Neural cell (in vitro differentiated cells): ENCODE results near the gene TTC8. TPM values are rescaled to one million over a fixed set of nuclear protein-coding genes. Genes with fewer than 3 reads are reported as not detected.

Source experiments
- H2AFZ ChIP-seq: fragments of 200-600, 300-800 bp; sonication (generic), shearing (Covaris generic); 2 replicates; pipeline ENCODE4 v1.6.0; 2014; ENCODE audit warnings: low read depth, mild to moderate bottlenecking, antibody characterized with exemption, low read length, moderate library complexity
- H3F3A ChIP-seq: fragments of 200-600 bp; shearing (Covaris generic); 2 replicates; pipeline ENCODE4 v1.6.1; 2016; ENCODE audit warnings: mild to moderate bottlenecking, moderate library complexity, mixed read lengths, antibody characterized with exemption, low read length; ENCODE audit not compliant: insufficient read depth, poor library complexity, severe bottlenecking
- H3K27ac ChIP-seq: fragments of 200-600, 300-800 bp; sonication (generic), shearing (Covaris generic); 2 replicates; pipeline ENCODE4 v1.5.1; 2014; ENCODE audit warnings: mild to moderate bottlenecking, low read length, moderate library complexity
- H3K27me3 ChIP-seq: fragments of 300-800, 200-600 bp; sonication (generic), shearing (Covaris generic); 2 replicates; pipeline ENCODE4 v1.6.0; 2014; ENCODE audit warnings: mild to moderate bottlenecking, low read depth, low read length, moderate library complexity; ENCODE audit not compliant: insufficient read depth
- H3K36me3 ChIP-seq: fragments of 300-800, 200-600 bp; sonication (generic), shearing (Covaris generic); 2 replicates; pipeline ENCODE4 v1.5.1; 2014; ENCODE audit warnings: mild to moderate bottlenecking, antibody characterized with exemption, low read length, moderate library complexity; ENCODE audit not compliant: insufficient read depth
- H3K4me2 ChIP-seq: fragments of 300-800, 200-600 bp; sonication (generic), shearing (Covaris generic); 2 replicates; pipeline ENCODE4 v1.6.0; 2014; ENCODE audit warnings: mild to moderate bottlenecking, low read length
- H3K4me3 ChIP-seq: fragments of 300-800, 200-600 bp; sonication (generic), shearing (Covaris generic); 2 replicates; pipeline ENCODE4 v1.5.1; 2014; ENCODE audit warnings: mild to moderate bottlenecking, low read length, moderate library complexity
- H3K79me2 ChIP-seq: fragments of 200-600 bp; shearing (Covaris generic); replicated peaks from 2 replicates; pipeline ENCODE4 v1.6.0; 2014; ENCODE audit warnings: mild to moderate bottlenecking, low read length, moderate library complexity; ENCODE audit not compliant: insufficient read depth
- H3K9ac ChIP-seq: fragments of 300-800, 200-600 bp; sonication (generic), shearing (Covaris generic); 2 replicates; pipeline ENCODE4 v1.6.1; 2016; ENCODE audit warnings: mild to moderate bottlenecking, low read length, mixed read lengths
- H3K9me2 ChIP-seq: fragments of 200-600 bp; shearing (Covaris generic); 2 replicates; pipeline ENCODE4 v1.6.1; 2016; ENCODE audit warnings: mild to moderate bottlenecking, low read length, mixed read lengths; ENCODE audit not compliant: insufficient read depth
- H3K9me3 ChIP-seq: fragments of 200-600, 300-800 bp; sonication (generic), shearing (Covaris generic); 2 replicates; pipeline ENCODE4 v1.6.1; 2016; ENCODE audit warnings: mild to moderate bottlenecking, mixed run types, low read length, moderate library complexity, mixed read lengths
- H4K20me1 ChIP-seq: fragments of 200-600 bp; shearing (Covaris generic); 2 replicates; pipeline ENCODE4 v1.6.1; 2016; ENCODE audit warnings: mild to moderate bottlenecking, mixed run types; ENCODE audit not compliant: insufficient read depth
- CTCF ChIP-seq: fragments of 450-650 bp; IDR thresholded peaks from 2 replicates; pipeline ENCODE4 v1.5.1; 2014; ENCODE audit warnings: antibody characterized with exemption, mild to moderate bottlenecking, moderate library complexity; ENCODE audit not compliant: poor library complexity, severe bottlenecking
- EP300 ChIP-seq: fragments of 450-650 bp; conservative IDR thresholded peaks from 2 replicates; pipeline ENCODE4 v1.6.1; 2014; ENCODE audit warnings: antibody characterized with exemption, mild to moderate bottlenecking, moderate library complexity; ENCODE audit not compliant: poor library complexity, severe bottlenecking
- EZH2 ChIP-seq: fragments of 200-600, 300-800 bp; shearing (Covaris generic), sonication (generic); IDR thresholded peaks from 2 replicates; pipeline ENCODE4 v1.6.1; 2014; ENCODE audit warnings: antibody characterized with exemption, low read length, borderline replicate concordance, mild to moderate bottlenecking; ENCODE audit not compliant: insufficient read depth, poor library complexity, severe bottlenecking
- MXI1 ChIP-seq: fragments of 450-650 bp; conservative IDR thresholded peaks from 2 replicates; pipeline ENCODE4 v1.6.1; 2014; ENCODE audit warnings: antibody characterized with exemption, mild to moderate bottlenecking; ENCODE audit not compliant: poor library complexity, severe bottlenecking
- POLR2AphosphoS5 ChIP-seq: IDR thresholded peaks from 2 replicates; pipeline ENCODE4 v1.6.1; 2012
- RAD21 ChIP-seq: fragments of 450-650 bp; conservative IDR thresholded peaks from 2 replicates; pipeline ENCODE4 v1.6.1; 2014; ENCODE audit warnings: antibody characterized with exemption, mild to moderate bottlenecking, moderate library complexity
- REST ChIP-seq: IDR thresholded peaks from 2 replicates; pipeline ENCODE4 v1.6.1; 2012; ENCODE audit warnings: borderline replicate concordance
- SMC3 ChIP-seq: fragments of 450-650 bp; conservative IDR thresholded peaks from 2 replicates; pipeline ENCODE4 v1.6.1; 2014; ENCODE audit warnings: antibody characterized with exemption, mild to moderate bottlenecking, moderate library complexity; ENCODE audit not compliant: poor library complexity
- TAF1 ChIP-seq: IDR thresholded peaks from 2 replicates; pipeline ENCODE4 v1.6.1; 2012; ENCODE audit warnings: low read depth
- polyA plus RNA-seq: library from polyadenylated mRNA; depleted of rRNA; stranded (reverse); fragments of >200 nt; gene quantifications from 2 replicates; pipeline ENCODE4 v1.2.3, GENCODE V29; 2014

Gene TTC8
- polyA plus RNA-seq, 1 donor from 2014 or later: 28.1 TPM

- Histone ChIP-seq H2AFZ (no peak overlapping the region), H3K9ac (no peak overlapping the region), H3K79me2 (no peaks in the 10 kb centered on the region), H4K20me1 (no peaks in the 10 kb centered on the region), H3K4me3 (no peak overlapping the region), H3K36me3 (no peaks in the 10 kb centered on the region), H3K27ac (no peak overlapping the region), H3K9me2 (no peaks in the 10 kb centered on the region), H3K4me2 (no peak overlapping the region), H3K9me3 (no peaks in the 10 kb centered on the region), H3F3A (no peaks in the 10 kb centered on the region), H3K27me3 (no peaks in the 10 kb centered on the region)
- no peak for TF ChIP-seq RAD21
- no peak for TF ChIP-seq REST
- no peak for TF ChIP-seq POLR2AphosphoS5
Observed at GRCh38 chr14:88901991-88902390, 77.5 kb downstream of the TTC8 start.

- no peak for TF ChIP-seq TAF1
- no peak for TF ChIP-seq RAD21
- no peak for TF ChIP-seq SMC3
- no peak for TF ChIP-seq REST
- TF ChIP-seq EP300: no peak
- no peak for TF ChIP-seq MXI1
- no peak for TF ChIP-seq CTCF
- no peak for TF ChIP-seq POLR2AphosphoS5
- TF ChIP-seq EZH2: no peak
Observed at GRCh38 chr14:88902850-88903249, 78.4 kb downstream of the TTC8 start.

More at GRCh38 chr14:88902850-88903249, 78.4 kb downstream of the TTC8 start:
- no peaks in the 10 kb centered on the region for H3K9me3 ChIP-seq
- no peaks in the 10 kb centered on the region for H3F3A ChIP-seq
- no peak overlapping the region for H3K4me2 ChIP-seq
- no peaks in the 10 kb centered on the region for H4K20me1 ChIP-seq
- H2AFZ ChIP-seq: no peak overlapping the region
- no peaks in the 10 kb centered on the region for H3K36me3 ChIP-seq
- H3K27me3 ChIP-seq: no peaks in the 10 kb centered on the region
- H3K9ac ChIP-seq: no peak overlapping the region
- H3K27ac ChIP-seq: no peak overlapping the region
- H3K4me3 ChIP-seq: no peak overlapping the region
- H3K79me2 ChIP-seq: no peaks in the 10 kb centered on the region
- no peaks in the 10 kb centered on the region for H3K9me2 ChIP-seq
